GM23338 (cell line): Measurements from ENCODE around the gene PTP4A1. TPM values are rescaled to one million over a fixed set of nuclear protein-coding genes. Genes with fewer than 3 reads are reported as not detected.

Source experiments
- ATAC-seq: fragments of 200-7000 bp; cut with Tn5 transposase; 3 replicates; pipeline ENCODE4 v1.9.1; 2020
- DNase-seq: peaks from one replicate; pipeline ENCODE4 v3.0.0-alpha.2; 2015; ENCODE audit warnings: low spot score
- H2AFZ ChIP-seq: fragments of 200-600 bp; sonication (generic); 2 replicates; pipeline ENCODE4 v1.8.0; 2016; ENCODE audit warnings: antibody characterized with exemption, mild to moderate bottlenecking, moderate library complexity
- H3F3A ChIP-seq: fragments of 200-600 bp; sonication (generic); replicated peaks from 2 replicates; pipeline ENCODE4 v1.8.0; 2017; ENCODE audit warnings: antibody characterized with exemption, mixed run types, low read depth
- H3K27ac ChIP-seq: fragments of 200-600 bp; sonication (generic); 2 replicates; pipeline ENCODE4 v1.6.1; 2016; ENCODE audit warnings: low read depth
- H3K27me3 ChIP-seq: fragments of 200-600 bp; sonication (generic); 2 replicates; pipeline ENCODE4 v1.8.0; 2016; ENCODE audit warnings: mild to moderate bottlenecking, mixed run types, moderate library complexity; ENCODE audit not compliant: insufficient read depth
- H3K36me3 ChIP-seq: fragments of 200-600 bp; sonication (generic); 2 replicates; pipeline ENCODE4 v1.8.0; 2016; ENCODE audit warnings: mild to moderate bottlenecking; ENCODE audit not compliant: insufficient read depth
- H3K4me1 ChIP-seq: fragments of 200-600 bp; sonication (generic); 2 replicates; pipeline ENCODE4 v1.8.0; 2016; ENCODE audit warnings: mild to moderate bottlenecking, moderate library complexity; ENCODE audit not compliant: insufficient read depth
- H3K4me2 ChIP-seq: fragments of 200-600 bp; sonication (generic); 2 replicates; pipeline ENCODE4 v1.7.1; 2017; ENCODE audit warnings: mixed run types
- H3K4me3 ChIP-seq: fragments of 200-600 bp; sonication (generic); 2 replicates; pipeline ENCODE4 v1.6.1; 2016; ENCODE audit warnings: mixed run types
- H3K79me2 ChIP-seq: fragments of 200-600 bp; sonication (generic); replicated peaks from 2 replicates; pipeline ENCODE4 v1.8.0; 2017; ENCODE audit warnings: mild to moderate bottlenecking; ENCODE audit not compliant: insufficient read depth
- H3K9me2 ChIP-seq: fragments of 200-600 bp; sonication (generic); 2 replicates; pipeline ENCODE4 v1.8.0; 2017; ENCODE audit not compliant: insufficient read depth
- H4K20me1 ChIP-seq: fragments of 200-600 bp; sonication (generic); replicated peaks from 2 replicates; pipeline ENCODE4 v1.8.0; 2017; ENCODE audit warnings: mild to moderate bottlenecking; ENCODE audit not compliant: insufficient read depth
- H3K27ac Mint-ChIP-seq: 2 replicates; pipeline ENCODE4 v1.8.0; 2020; ENCODE audit warnings: inconsistent platforms, mild to moderate bottlenecking, moderate library complexity, mixed read lengths
- H3K27me3 Mint-ChIP-seq: 3 replicates; pipeline ENCODE4 v1.8.0; 2022; ENCODE audit warnings: low read depth, mild to moderate bottlenecking, moderate library complexity, mixed read lengths, inconsistent platforms; ENCODE audit not compliant: insufficient read depth, poor library complexity
- H3K36me3 Mint-ChIP-seq: 3 replicates; pipeline ENCODE4 v1.8.0; 2021; ENCODE audit warnings: low read depth, mild to moderate bottlenecking, inconsistent platforms, moderate library complexity, mixed read lengths
- H3K4me1 Mint-ChIP-seq: 3 replicates; pipeline ENCODE4 v1.8.0; 2020; ENCODE audit warnings: mild to moderate bottlenecking, inconsistent platforms, mixed read lengths
- H3K4me3 Mint-ChIP-seq: 3 replicates; pipeline ENCODE4 v1.8.0; 2021; ENCODE audit warnings: moderate library complexity, mild to moderate bottlenecking, inconsistent platforms, mixed read lengths
- H3K9me3 Mint-ChIP-seq: 3 replicates; pipeline ENCODE4 v1.8.0; 2020; ENCODE audit warnings: moderate library complexity, mild to moderate bottlenecking, inconsistent platforms, mixed read lengths
- CREB1 ChIP-seq: fragments of 250-450 bp; sonication (Bioruptor Pico); IDR thresholded peaks from 2 replicates; pipeline ENCODE4 v1.5.0; 2020; ENCODE audit warnings: low read depth, mild to moderate bottlenecking, moderate library complexity
- EZH2 ChIP-seq: fragments of 200-600 bp; sonication (generic); IDR thresholded peaks from one replicate; pipeline ENCODE4 v1.8.0; 2017; ENCODE audit warnings: antibody characterized with exemption, mild to moderate bottlenecking, low read depth; ENCODE audit not compliant: unreplicated experiment
- EZH2phosphoT487 ChIP-seq: fragments of 200-600 bp; sonication (generic); IDR thresholded peaks from one replicate; pipeline ENCODE4 v1.8.1; 2018; ENCODE audit warnings: antibody characterized with exemption; ENCODE audit not compliant: unreplicated experiment
- JUNB ChIP-seq: IDR thresholded peaks from one replicate; pipeline ENCODE4 v1.6.1; 2016; ENCODE audit warnings: antibody characterized with exemption; ENCODE audit not compliant: unreplicated experiment
- NANOG ChIP-seq: IDR thresholded peaks from 2 replicates; pipeline ENCODE4 v1.6.1; 2016; ENCODE audit warnings: antibody characterized with exemption, borderline replicate concordance
- POLR2AphosphoS5 ChIP-seq: IDR thresholded peaks from 2 replicates; pipeline ENCODE4 v1.6.1; 2016; ENCODE audit warnings: antibody characterized with exemption, low read depth
- ZNF114 ChIP-seq: fragments of 250-450 bp; sonication (Bioruptor Pico); IDR thresholded peaks from 2 replicates; pipeline ENCODE4 v1.5.0; 2020; ENCODE audit warnings: mild to moderate bottlenecking, moderate library complexity
- polyA plus RNA-seq: library from polyadenylated mRNA; unstranded; fragments of >200 nt; fragmentation: Nextera tagmentation; extraction: Ambion mirVana; gene quantifications from 2 replicates; pipeline ENCODE4 v1.2.1, GENCODE V29; 2016
- total RNA-seq: library from RNA; depleted of rRNA; stranded (reverse); fragments of >200 nt; shearing (Covaris generic); gene quantifications from 2 replicates; pipeline ENCODE4 v1.2.3, GENCODE V29; 2014
- TF ChIP-seq, protein P1 (sequence below): IDR thresholded peaks from 2 replicates; pipeline ENCODE4 v1.6.1; 2016; ENCODE audit warnings: antibody characterized with exemption
- TF ChIP-seq, protein P2 (sequence below): IDR thresholded peaks from one replicate; pipeline ENCODE4 v1.6.1; 2018; ENCODE audit warnings: antibody characterized with exemption; ENCODE audit not compliant: unreplicated experiment
- TF ChIP-seq, protein P3 (sequence below): fragments of 250-450 bp; sonication (Bioruptor Pico); IDR thresholded peaks from 2 replicates; pipeline ENCODE4 v1.5.0; 2020; ENCODE audit warnings: mild to moderate bottlenecking, moderate library complexity

The PTP4A1 gene
- total and polyA plus RNA-seq, 2 experiments from 2014 or later: 99.0 to 102 TPM

DNA sequence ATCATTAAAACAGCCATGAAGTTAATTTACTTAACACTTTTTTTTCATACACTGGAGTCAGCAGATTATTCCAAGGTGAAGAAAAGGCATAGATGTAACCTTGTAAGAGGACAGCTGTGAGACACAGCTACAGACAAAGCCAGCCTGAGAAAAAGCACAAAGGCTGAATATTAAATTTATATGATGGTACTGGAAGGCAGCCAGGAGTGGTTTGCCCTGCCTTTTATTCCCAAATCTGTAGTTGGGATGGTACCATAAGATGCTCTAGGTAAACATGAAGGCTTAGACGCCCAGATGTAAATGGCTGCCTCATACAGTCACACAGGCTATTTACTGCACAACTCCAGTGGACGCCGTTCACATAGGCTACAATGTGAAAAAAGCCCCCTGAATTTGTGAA, 42.1 kb upstream of the PTP4A1 start (continued):
- TF ChIP-seq, protein P1, sequence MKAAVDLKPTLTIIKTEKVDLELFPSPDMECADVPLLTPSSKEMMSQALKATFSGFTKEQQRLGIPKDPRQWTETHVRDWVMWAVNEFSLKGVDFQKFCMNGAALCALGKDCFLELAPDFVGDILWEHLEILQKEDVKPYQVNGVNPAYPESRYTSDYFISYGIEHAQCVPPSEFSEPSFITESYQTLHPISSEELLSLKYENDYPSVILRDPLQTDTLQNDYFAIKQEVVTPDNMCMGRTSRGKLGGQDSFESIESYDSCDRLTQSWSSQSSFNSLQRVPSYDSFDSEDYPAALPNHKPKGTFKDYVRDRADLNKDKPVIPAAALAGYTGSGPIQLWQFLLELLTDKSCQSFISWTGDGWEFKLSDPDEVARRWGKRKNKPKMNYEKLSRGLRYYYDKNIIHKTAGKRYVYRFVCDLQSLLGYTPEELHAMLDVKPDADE: no peak
- TF ChIP-seq EZH2 (no peak), ZNF114 (CRISPR knock-in tag) (no peak)

DNA sequence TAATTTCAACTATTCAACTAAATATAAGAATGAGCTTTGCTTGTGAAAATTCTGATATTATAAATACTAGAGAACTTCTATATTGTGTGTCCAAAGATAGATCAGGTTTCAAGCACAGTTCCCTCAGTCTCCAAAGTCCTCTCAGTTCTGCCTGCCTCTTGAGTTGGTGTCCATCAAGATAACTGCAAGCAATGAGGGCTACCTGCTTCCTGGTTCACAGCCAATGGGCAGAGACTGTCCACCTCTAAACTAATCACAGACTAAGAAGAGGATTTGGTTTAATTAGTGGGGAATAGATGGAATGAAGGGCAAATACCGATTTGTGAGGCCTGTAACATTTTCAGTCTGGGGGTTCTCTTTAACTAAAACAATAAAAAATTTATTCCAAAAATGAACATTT, 41.3 kb upstream of the PTP4A1 start:
- H3K4me1 ChIP-seq: no peaks in the 10 kb centered on the region
- no peak for ATAC-seq
- no peaks in the 10 kb centered on the region for H4K20me1 ChIP-seq
- H3K4me2 ChIP-seq: no peak overlapping the region
- no peaks in the 10 kb centered on the region for H3K36me3 ChIP-seq
- H3K27ac ChIP-seq: no peak overlapping the region
- TF ChIP-seq NANOG: no peak
- TF ChIP-seq, protein P1: no peak
- TF ChIP-seq, protein P2, sequence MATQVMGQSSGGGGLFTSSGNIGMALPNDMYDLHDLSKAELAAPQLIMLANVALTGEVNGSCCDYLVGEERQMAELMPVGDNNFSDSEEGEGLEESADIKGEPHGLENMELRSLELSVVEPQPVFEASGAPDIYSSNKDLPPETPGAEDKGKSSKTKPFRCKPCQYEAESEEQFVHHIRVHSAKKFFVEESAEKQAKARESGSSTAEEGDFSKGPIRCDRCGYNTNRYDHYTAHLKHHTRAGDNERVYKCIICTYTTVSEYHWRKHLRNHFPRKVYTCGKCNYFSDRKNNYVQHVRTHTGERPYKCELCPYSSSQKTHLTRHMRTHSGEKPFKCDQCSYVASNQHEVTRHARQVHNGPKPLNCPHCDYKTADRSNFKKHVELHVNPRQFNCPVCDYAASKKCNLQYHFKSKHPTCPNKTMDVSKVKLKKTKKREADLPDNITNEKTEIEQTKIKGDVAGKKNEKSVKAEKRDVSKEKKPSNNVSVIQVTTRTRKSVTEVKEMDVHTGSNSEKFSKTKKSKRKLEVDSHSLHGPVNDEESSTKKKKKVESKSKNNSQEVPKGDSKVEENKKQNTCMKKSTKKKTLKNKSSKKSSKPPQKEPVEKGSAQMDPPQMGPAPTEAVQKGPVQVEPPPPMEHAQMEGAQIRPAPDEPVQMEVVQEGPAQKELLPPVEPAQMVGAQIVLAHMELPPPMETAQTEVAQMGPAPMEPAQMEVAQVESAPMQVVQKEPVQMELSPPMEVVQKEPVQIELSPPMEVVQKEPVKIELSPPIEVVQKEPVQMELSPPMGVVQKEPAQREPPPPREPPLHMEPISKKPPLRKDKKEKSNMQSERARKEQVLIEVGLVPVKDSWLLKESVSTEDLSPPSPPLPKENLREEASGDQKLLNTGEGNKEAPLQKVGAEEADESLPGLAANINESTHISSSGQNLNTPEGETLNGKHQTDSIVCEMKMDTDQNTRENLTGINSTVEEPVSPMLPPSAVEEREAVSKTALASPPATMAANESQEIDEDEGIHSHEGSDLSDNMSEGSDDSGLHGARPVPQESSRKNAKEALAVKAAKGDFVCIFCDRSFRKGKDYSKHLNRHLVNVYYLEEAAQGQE: no peak
- TF ChIP-seq, protein P3, sequence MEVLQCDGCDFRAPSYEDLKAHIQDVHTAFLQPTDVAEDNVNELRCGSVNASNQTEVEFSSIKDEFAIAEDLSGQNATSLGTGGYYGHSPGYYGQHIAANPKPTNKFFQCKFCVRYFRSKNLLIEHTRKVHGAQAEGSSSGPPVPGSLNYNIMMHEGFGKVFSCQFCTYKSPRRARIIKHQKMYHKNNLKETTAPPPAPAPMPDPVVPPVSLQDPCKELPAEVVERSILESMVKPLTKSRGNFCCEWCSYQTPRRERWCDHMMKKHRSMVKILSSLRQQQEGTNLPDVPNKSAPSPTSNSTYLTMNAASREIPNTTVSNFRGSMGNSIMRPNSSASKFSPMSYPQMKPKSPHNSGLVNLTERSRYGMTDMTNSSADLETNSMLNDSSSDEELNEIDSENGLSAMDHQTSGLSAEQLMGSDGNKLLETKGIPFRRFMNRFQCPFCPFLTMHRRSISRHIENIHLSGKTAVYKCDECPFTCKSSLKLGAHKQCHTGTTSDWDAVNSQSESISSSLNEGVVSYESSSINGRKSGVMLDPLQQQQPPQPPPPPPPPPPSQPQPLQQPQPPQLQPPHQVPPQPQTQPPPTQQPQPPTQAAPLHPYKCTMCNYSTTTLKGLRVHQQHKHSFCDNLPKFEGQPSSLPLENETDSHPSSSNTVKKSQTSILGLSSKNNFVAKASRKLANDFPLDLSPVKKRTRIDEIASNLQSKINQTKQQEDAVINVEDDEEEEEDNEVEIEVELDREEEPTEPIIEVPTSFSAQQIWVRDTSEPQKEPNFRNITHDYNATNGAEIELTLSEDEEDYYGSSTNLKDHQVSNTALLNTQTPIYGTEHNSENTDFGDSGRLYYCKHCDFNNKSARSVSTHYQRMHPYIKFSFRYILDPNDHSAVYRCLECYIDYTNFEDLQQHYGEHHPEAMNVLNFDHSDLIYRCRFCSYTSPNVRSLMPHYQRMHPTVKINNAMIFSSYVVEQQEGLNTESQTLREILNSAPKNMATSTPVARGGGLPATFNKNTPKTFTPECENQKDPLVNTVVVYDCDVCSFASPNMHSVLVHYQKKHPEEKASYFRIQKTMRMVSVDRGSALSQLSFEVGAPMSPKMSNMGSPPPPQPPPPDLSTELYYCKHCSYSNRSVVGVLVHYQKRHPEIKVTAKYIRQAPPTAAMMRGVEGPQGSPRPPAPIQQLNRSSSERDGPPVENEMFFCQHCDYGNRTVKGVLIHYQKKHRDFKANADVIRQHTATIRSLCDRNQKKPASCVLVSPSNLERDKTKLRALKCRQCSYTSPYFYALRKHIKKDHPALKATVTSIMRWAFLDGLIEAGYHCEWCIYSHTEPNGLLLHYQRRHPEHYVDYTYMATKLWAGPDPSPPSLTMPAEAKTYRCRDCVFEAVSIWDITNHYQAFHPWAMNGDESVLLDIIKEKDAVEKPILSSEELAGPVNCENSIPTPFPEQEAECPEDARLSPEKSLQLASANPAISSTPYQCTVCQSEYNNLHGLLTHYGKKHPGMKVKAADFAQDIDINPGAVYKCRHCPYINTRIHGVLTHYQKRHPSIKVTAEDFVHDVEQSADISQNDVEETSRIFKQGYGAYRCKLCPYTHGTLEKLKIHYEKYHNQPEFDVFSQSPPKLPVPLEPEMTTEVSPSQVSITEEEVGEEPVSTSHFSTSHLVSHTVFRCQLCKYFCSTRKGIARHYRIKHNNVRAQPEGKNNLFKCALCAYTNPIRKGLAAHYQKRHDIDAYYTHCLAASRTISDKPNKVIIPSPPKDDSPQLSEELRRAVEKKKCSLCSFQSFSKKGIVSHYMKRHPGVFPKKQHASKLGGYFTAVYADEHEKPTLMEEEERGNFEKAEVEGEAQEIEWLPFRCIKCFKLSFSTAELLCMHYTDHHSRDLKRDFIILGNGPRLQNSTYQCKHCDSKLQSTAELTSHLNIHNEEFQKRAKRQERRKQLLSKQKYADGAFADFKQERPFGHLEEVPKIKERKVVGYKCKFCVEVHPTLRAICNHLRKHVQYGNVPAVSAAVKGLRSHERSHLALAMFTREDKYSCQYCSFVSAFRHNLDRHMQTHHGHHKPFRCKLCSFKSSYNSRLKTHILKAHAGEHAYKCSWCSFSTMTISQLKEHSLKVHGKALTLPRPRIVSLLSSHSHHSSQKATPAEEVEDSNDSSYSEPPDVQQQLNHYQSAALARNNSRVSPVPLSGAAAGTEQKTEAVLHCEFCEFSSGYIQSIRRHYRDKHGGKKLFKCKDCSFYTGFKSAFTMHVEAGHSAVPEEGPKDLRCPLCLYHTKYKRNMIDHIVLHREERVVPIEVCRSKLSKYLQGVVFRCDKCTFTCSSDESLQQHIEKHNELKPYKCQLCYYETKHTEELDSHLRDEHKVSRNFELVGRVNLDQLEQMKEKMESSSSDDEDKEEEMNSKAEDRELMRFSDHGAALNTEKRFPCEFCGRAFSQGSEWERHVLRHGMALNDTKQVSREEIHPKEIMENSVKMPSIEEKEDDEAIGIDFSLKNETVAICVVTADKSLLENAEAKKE (CRISPR knock-in tag): no peak
- TF ChIP-seq ZNF114 (CRISPR knock-in tag): no peak
- TF ChIP-seq CREB1: no peak
- no peak for TF ChIP-seq EZH2
- TF ChIP-seq EZH2phosphoT487: no peak
- no peak for TF ChIP-seq POLR2AphosphoS5
- TF ChIP-seq JUNB: no peak
- H3F3A ChIP-seq: no peaks in the 10 kb centered on the region
- no peaks in the 10 kb centered on the region for H3K79me2 ChIP-seq
- no peaks in the 10 kb centered on the region for H3K4me1 Mint-ChIP-seq
- H3K27me3 ChIP-seq: no peaks in the 10 kb centered on the region
- H3K4me3 Mint-ChIP-seq: no peak overlapping the region
- no peaks in the 10 kb centered on the region; the same call in 1 of the 3 replicates for H3K9me3 Mint-ChIP-seq
- no peak overlapping the region for H3K4me3 ChIP-seq
- H3K27ac Mint-ChIP-seq: no peak overlapping the region
- H3K9me2 ChIP-seq: no peaks in the 10 kb centered on the region
- peaks cover 3% of the 10 kb centered on the region for H3K27me3 Mint-ChIP-seq
- no peak for DNase-seq
- no peak overlapping the region for H2AFZ ChIP-seq
- H3K36me3 Mint-ChIP-seq: no peaks in the 10 kb centered on the region
